Cardiac fibroblast (primary cell): Measurements from ENCODE around the gene TCF12.

ENCODE experiments used
- DNase-seq, 2 donors: peaks; one replicate each; pipeline versions ENCODE4 v3.0.0 to v3.0.0-alpha.2; 2010; ENCODE audit warnings: low read depth in 2 of 2
- H3K4me3 ChIP-seq, 2 donors: replicated peaks in 1 of 2; 1 replicate in 1 of 2; 2 replicates in 1 of 2; pipeline ENCODE4 v1.5.1; 2011; ENCODE audit warnings: low read depth in 2 of 2, low read length in 2 of 2, mild to moderate bottlenecking in 2 of 2, moderate library complexity in 1 of 2
- TF ChIP-seq, protein P1 (sequence below): IDR thresholded peaks from one replicate; pipeline ENCODE4 v1.5.1; 2011; ENCODE audit warnings: low read depth, mild to moderate bottlenecking, low read length, inconsistent platforms

Gene TCF12

DNA sequence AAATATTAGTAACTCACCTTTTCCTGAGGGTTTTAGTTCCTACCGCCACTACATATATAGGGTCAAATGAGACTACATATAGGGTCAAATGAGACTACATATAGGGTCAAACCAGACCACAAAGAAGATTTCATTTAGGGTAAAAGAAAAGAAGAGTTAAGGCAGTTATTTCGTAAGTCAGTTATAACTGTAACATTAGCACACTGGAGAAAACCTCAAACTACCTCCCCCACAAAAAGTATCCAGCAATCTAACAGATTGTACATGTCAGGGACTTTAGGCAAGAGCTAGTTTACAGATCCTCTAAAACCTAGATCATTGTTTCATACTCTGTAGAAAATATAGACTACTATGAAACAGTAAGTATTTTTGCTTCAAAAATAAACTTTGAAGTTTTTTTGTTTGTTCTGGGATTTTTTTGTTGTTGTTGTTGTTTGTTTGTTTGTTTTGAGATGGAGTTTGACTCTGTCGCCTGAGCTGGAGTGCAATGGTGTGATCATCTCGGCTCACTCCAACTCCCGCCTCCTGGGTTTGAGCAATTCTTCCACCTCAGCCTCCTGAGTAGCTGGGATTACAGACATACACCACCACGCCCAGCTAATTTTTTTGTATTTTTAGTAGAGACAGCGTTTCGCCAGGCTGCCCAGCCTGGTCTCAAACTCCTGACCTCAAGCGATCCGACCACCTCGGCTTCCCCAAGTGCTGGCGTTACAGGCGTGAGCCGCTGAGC, 365.5 kb downstream of the TCF12 start:
- DNase-seq = peak; percentile 13 to 39
- no peak overlapping the region for H3K4me3 ChIP-seq
- TF ChIP-seq, protein P1, sequence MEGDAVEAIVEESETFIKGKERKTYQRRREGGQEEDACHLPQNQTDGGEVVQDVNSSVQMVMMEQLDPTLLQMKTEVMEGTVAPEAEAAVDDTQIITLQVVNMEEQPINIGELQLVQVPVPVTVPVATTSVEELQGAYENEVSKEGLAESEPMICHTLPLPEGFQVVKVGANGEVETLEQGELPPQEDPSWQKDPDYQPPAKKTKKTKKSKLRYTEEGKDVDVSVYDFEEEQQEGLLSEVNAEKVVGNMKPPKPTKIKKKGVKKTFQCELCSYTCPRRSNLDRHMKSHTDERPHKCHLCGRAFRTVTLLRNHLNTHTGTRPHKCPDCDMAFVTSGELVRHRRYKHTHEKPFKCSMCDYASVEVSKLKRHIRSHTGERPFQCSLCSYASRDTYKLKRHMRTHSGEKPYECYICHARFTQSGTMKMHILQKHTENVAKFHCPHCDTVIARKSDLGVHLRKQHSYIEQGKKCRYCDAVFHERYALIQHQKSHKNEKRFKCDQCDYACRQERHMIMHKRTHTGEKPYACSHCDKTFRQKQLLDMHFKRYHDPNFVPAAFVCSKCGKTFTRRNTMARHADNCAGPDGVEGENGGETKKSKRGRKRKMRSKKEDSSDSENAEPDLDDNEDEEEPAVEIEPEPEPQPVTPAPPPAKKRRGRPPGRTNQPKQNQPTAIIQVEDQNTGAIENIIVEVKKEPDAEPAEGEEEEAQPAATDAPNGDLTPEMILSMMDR = no peak

DNA sequence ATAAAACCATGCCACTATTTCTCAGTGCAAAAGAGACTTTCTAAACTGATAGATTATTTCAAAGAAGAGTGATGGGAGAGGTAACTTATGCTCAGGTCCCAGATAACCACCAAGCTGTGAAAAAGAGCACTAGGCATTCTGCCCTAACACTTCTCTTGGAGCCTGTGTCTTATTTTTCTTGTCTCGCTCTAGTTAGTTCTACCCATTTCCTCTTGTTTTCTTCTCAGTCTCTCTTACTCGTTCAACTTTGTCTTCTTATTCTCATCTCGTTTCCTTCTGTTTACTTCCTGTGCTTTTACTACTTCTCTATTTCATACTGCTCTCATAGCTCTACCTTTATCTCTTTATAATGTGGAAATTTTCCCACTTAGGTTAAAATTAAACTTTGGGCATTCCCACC, 366.1 kb downstream of the TCF12 start:
- DNase-seq = no peak
- H3K4me3 ChIP-seq = no peak overlapping the region
- TF ChIP-seq, protein P1 = no peak

DNA sequence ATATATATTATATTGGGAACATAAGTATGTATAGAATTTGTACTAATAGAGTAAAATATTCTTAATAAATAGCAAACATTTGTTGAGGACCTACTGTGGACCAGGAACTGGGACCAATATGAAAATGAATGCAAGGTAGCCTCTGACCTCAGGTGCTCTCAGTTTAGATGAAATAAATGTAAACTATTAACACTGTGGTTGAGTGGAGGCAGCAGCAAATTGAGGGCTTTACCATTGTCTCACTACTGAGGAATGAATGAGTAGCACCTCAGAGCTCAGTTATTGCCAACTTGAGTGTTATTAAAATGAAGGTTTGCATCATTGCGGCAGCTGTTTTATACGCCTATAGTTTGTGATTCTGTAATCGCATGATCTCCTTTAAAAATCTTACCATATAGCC, 366.9 kb downstream of the TCF12 start:
- H3K4me3 ChIP-seq = no peak overlapping the region
- no peak for DNase-seq
- TF ChIP-seq, protein P1 = no peak

DNA sequence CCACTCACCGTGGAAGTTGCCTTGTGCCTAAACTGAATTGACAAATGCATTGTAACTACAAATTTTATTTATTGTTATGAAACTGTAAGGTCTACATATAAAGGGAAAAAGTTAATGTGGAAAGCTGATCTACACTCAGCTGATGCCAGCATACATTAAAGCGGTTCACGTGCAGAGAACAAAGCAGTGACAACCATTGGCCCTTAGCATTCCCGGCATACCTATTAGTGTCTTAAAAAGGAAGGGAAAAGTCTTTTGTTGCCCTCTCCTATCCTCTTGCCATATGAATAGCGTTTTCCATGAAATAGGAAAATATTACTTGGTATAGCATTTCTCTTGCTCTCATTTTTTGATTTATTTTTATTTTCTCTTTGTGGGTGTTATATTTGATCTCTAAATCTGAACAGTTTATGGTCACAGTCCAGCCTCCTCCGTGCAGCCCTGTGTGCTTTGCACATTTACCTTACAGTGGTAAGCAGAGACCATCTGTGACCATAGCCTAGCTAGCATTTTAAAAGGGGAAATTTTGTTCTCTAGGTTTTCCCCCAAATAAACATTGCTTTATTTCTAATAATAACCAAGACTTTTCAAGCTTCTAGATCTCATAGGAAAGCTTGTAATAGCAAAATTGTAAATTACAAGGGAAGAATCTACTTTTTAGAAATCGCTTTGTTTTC, 368.1 kb downstream of the TCF12 start:
- DNase-seq = no peak
- TF ChIP-seq, protein P1 = no peak
- H3K4me3 ChIP-seq = no peak overlapping the region

DNA sequence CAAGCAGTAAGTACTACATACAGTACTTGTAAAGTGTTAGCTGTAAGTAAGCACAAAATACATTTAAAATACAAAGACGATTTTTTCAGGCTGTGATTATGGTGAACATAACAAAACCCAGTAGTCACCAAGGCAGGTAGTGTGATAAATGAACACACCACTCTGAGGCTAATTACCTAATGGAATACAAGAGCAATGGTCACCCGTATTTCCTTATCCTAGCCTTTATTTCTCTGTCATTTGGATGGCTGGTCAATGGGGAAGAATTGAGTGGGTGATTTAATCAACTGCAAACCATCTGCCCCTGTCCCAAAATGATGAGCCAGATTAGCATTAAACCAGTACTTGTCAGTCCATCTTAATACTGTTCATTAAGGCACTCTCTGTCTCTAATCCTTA, 368.7 kb downstream of the TCF12 start:
- no peak overlapping the region for H3K4me3 ChIP-seq
- TF ChIP-seq, protein P1 = no peak
- no peak for DNase-seq

DNA sequence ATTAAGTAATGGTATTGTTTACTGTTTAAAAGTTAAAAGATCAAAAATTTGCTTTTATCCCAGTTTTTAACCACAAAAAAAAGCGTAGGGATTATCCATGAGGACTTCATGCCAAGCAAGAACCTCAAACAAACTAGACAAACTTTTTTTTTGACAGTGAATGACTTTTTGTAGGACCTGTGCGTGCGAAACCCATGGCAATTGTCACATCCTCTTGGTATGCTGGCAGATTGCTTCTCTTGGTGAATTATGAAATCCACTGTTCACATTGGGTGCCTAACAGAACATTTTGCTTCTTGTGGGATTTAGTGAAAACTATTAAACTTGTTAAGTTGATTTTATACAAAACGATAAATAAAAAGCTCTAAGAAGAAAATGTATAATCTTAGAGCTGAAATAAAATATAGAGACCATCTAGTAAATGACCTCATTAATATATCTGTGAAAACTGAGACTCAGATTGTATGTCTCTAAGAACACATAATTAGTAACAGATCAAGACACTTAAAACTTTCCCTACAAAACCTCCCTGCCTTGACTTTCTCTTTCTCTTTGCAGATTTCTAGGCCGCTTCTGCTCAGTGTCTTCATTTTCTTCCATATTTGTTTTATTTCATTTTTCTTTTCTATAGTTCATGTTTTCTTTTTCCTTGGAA, 370.6 kb downstream of the TCF12 start:
- no peak overlapping the region for H3K4me3 ChIP-seq
- no peak for DNase-seq
- TF ChIP-seq, protein P1 = no peak
